ENCODE results near the gene TUBA4A.
"Not testable (repeated sequence)": the region's sequence is repeated elsewhere in the genome, so short reads cannot be mapped to it uniquely, and the experiment has no call there.

The TUBA4A gene

DNA sequence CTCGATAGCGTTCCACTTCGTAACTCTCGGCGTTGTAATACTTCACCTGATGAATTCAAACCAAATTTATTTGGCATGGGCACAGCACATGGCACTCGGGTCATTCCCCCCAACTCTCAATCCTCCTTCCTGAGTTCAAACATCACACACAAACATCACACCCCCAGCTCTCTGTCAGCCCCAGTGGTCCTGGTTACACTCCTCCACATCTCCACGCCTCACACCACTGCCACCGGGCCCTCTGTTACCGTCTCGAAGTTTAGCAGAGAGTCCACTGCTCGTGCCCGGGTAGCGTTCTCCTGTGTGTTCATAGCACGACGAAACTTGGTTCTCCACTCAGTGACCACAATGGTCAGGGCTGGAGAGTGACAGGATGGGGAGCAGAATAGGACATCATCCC lies 39.6 kb downstream of the TUBA4A start:
- DNase-seq (ENCODE audit: low read depth in 2 of 3, low spot score in 2 of 3), result no peak

DNA sequence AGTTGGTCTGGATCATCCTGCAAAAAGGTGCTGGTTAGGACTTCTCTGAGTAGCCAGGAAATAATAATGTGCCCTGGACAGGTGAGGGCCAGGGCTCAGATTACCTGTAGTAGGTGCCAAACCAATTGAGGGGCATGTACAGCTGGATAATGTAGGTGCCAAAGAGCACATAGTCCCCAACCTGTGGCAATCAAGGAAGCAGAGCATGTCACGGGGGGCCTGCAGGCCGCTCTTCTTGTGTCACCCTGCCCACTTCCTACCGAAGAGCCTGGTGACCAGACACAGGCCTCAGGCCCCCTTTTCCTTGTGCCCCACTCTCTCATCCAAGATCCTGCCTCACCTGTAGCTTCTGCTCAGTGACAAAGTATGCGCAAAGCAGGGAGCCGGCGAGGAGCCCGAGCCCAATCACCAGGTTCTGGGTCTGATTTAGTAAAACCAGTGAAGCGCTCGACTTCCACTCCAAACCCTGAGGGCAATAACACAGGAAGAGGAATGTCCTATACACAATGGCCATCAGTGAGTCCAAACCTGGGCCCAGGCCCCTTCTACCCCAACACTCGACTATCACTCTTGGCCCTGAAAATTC lies 40.1 kb downstream of the TUBA4A start:
- DNase-seq (ENCODE audit: low read depth in 2 of 3, low spot score in 2 of 3), result no peak

DNA sequence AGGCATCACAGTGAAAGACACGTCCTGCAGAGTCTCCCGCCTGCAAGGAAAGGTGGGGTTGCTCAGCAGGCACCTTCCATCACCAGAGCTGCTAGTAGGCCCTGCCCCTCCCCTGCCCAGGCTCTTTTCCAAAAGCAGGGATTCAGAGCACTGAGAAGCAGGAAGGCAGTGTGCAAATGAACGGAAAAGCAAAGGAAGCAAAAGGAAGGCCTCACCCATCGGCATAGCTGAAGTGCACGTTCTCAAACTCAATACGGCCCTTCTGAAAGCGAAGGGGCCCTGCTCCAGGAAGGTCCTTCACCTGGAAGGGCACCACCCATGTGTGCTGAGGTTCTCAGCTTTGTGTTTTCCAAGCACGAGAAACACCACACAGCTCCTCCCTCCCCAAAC lies 40.7 kb downstream of the TUBA4A start:
- no peak for DNase-seq (ENCODE audit: low read depth in 2 of 3, low spot score in 2 of 3)

DNA sequence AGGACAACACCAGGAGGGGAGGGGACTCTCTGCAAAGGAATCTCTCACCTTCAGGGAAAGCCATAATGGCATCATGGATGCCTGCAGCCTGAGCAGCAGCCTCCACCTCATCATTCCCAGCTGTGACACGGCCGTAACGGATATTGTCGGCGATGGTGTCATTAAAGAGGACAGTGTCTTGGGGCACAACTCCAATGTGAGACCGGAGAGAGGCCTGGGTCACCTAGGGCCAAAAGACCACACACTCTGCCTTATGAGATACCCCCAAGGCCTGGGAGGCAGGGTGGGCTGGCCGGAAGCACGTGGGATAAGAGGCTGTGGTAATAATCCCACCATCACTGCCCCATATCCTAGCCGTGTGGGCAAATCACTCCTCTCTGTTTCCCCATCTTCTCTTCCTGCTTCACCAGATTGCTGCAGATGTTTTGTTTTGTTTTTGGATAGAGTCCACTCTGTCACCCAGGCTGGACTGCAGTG lies 42.8 kb downstream of the TUBA4A start:
- no peak for DNase-seq (ENCODE audit: low read depth in 2 of 3, low spot score in 2 of 3)

DNA sequence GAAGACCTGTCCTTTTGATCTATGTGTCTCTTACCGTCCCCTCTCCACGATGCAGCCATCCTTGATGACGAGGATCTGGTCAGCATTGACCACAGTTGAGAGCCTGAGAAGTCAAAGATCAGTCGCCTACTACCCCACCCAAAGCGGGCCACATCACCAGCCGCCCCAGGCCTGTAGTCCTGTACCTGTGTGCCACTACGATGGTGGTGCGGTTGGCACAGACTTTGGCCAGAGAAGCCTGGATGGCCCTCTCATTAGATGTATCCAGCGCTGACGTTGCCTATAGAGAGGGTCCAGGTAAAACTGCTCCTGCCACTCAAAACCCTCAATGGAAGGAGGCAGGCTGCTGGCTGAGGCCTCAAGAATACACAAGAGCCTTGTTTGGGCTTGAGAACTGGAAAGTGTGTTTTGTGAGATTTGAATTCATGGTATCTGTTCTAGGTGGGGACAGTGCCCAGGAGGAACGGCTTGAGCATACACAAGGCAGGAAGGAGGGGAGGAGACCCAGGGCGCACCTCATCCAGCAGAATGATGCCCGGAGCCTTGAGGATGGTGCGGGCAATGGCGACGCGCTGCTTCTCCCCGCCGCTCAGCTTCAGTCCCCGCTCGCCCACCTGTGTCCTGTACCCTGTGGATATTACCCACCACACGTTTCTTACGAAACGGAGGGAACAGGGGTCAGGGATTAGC lies 43.4 kb downstream of the TUBA4A start:
- DNase-seq (ENCODE audit: low read depth in 2 of 3, low spot score in 2 of 3), result no peak

DNA sequence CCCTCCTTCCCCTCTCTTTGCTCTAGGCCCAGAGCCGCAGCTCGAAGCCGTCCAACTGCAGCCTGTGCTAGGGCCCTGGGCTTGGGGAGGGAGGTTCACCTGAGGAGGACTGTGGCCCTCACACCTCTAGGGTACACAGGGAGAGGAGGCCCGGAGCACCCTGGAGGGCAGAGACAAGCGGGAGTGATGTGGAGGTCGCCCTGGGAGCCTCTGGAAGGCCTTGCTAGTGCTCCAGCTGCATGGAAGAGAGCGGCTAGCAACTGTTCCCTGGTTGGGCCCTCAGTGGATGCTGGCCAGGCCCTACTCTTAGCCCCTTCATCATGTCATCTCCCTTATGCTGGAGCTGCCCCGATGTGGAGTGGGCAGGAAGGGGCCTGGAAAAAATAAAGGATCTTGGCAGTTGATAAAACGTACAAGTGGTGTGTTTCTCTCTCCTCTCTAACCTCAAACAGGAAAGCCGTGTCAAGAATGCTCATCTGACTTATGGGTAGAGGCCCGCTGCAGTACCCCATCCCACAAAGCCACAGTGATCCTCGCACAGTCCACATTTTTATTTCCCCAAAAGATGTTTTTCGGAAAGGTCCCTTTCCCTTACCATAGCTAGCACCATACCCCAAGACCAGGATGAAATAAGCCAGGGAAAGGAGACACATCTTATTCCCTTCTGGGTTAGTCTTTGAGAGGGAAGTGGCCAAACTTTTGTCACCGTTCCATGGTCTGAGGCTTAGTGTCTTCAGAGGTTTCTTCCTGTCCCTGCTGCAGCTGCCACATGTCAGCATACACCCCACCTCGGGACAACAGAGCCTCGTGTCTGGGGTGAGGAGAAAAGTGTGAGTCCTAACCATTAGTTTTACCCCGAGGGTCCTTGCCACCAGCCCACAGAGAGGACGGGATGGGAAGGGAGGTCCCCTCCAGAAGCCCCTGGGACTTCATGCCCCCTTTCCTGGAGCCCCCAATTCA lies 44.2 kb downstream of the TUBA4A start:
- DNase-seq (ENCODE audit: low read depth in 2 of 3, low spot score in 2 of 3), result no peak

DNA sequence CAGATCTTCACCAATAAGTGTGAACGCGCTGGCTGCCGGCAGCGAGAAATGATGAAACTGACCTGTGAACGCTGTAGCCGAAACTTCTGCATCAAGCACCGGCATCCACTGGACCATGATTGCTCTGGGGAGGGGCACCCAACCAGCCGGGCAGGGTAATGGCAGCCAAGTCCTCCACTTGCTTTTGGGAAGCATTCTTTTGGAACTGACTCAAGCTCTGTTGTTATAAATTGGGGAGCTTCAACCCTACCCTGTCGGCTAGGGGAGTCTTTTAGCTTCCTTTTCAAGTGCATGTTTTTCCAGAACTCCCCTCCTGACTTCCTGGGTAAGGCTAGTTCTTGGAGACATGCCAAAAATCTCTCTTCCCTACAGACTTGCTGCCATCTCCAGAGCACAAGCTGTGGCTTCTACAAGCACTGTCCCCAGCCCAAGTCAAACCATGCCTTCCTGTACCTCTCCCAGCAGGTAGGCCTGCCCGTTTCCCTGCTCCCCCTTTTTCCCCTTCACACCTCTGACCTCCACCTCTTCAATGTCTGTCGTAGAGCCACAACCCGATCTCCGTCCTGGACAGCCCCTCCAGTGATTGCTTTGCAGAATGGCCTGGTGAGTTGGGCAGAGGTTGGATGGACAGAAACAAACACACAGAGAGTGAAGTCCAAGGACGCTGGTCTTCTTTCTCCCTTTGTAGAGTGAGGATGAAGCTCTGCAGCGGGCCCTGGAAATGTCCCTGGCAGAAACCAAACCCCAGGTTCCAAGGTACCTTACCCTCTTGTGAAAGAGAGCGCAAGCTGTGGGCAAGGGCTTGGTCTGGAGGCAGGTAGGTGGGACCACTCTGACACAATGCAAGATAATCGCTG lies 45.6 kb downstream of the TUBA4A start:
- DNase-seq (ENCODE audit: low read depth in 2 of 3, low spot score in 2 of 3), result no peak

DNA sequence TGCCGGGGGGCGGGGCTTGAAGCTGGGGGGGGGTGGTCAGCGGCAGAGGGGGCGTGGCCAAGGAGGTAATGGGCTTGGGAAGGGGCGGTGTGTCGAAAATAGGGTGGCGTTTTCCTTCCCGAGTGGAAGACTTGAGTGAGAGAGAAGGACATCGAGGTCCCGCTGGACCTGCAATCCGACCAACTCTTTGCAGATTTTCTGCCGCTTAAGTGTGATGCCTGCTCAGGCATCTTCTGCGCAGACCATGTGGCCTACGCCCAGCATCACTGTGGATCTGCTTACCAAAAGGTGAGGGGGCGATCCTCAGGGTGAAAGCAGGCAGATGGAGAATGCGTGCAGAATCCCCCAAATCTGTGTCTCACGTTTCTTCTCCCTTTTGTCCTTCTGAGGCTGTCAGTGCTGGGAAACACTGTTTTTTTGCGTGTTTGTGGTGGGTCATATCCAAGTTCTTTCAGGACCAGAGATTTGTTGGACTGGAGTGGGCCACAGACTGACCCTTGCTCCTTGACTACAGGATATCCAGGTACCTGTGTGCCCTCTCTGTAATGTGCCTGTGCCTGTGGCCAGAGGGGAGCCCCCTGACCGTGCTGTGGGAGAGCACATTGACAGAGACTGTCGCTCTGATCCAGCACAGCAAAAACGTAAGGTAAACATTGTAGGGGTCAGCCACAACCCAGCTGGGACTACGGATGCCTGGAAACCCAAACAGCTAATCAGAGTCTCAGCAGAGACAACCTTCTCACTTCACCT lies 46.4 kb downstream of the TUBA4A start:
- no peak for DNase-seq (ENCODE audit: low read depth in 2 of 3, low spot score in 2 of 3)

DNA sequence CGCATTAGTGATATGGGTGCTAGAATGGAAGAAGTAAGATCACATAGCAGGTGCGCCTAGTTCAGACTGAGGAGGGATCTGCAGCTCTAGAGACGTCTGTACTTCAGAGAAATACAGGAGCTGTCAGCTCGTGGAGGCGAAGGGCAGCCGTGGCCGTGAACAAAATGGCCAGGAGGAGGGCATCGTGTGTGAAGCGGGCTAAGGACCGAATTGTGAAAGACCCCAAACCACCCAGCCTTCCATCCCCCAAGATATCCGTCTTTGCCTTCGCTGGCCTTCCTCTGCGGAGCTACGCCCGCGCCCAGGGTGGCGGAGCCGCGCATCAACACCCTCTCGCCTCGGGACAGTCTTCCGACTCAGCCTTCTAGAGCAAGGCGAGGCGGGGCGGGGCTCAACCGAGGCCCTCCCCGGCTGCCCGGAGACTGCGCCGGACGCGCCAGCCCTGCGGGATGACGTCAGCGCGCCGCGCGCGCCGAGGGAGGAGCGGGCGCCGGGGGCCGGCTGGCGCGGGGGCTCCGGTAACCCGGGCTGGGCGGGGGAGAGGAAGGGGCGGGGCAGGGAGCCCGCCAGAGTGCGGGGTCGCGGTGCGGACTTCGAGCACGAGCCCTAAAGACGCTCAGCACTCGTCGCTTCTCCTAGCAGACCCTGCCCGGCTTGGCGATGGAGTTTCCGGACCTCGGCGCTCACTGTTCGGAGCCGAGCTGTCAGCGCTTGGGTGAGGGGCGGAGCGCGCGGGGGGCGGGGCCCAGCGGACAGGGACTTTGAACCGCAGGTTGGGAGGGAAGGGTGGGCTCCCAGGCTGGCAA lies 47.2 kb downstream of the TUBA4A start, which contains the start of gene ZFAND2B:
Gene ZFAND2B, plus strand, starts transcription at position 455 of the 806 bp plus-strand sequence. Its CDS starts 206 bp downstream, at position 661.
- peak; percentile 87 to 90 (median 88) for DNase-seq (ENCODE audit: low read depth in 2 of 3, low spot score in 2 of 3)

DNA sequence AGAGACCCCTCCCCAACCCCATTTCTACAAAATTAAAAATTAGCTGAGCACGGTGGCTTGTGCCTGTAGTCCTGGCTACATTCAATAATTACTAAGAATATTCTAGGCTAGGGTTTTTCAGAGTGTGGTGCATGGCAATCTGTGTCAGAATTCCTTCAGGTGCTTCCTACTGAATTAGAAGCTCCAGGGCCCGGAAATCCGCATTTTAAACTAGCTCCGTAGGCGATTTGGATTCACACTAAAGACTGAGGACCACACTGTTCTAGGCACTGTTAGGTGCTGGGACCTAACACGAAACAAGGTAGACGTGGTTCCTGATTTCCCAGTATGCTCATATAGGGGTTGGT lies 47.8 kb downstream of the TUBA4A start:
- DNase-seq (ENCODE audit: low read depth in 2 of 3, low spot score in 2 of 3), result no peak

DNA sequence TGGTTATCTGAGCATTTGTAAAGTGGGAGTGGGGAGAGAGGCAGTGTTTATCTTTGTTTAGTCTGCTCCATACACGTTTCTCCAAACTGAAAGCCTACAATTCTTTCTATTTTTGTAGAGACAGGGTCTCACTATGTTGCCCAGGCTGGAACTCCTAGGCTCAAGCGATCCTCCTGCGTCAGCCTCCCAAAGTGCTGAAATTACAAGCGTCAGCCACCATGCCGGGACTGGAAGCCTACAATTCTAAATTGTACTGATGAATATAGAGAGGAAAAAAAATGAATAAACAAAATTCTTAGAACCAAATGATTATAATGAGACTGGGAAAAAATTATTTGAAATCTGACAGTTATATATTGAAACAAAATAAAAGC lies 48.6 kb downstream of the TUBA4A start:
- no peak for DNase-seq (ENCODE audit: low read depth in 2 of 3, low spot score in 2 of 3)

DNA sequence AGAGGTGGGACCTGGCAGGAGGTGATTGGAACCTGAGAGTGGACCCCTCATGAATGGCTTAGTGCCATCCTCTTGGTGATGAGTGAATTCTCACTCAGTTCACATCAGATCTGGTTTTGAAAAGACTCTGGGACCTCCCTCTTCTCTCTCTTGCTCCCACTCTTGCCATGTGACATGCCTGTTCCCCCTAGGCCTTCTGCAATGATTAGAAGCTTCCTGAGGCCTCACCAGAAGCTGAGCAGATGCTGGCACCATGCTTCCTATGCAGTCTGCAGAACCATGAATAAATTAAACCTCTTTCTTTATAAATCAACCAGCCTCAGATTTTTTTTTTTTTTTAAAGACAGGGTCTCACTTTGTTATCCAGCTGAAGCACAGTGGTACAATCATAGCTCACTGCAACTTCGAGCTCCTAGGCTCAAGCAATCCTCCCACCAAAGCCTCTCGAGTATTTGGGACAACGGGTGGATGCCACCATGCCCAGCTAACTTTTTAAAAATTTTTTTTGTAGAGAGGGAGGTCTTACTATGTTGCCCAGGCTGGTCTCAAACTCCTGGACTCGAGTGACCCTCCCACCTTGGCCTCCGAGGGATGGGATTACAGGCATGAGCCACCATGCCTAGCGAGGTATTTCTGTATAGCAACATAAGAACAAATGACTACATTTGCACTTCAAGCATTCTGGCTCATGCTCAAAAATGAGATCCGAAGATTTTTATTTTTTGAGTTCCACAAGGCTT lies 49.1 kb downstream of the TUBA4A start:
- DNase-seq (ENCODE audit: low read depth in 2 of 3, low spot score in 2 of 3), result no peak

DNA sequence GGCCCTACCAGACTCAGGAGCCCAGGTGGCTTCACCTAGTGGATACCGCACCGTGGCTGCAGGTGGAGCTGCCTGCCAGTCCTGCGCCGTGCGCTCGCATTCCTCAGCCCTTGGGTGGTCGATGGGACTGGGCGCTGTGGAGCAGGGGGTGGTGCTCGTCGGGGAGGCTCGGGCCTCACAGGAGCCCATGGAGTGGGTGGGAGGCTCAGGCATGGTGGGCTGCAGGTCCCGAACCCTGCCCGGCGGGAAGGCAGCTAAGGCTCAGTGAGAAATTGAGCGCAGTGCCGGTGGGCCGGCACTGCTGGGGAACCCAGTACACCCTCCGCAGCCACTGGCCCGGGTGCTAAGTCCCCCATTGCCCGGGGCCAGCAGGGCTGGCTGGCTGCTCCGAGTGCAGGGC lies 52.4 kb downstream of the TUBA4A start:
- not testable (repeated sequence) for DNase-seq (ENCODE audit: low read depth in 2 of 3, low spot score in 2 of 3)

DNA sequence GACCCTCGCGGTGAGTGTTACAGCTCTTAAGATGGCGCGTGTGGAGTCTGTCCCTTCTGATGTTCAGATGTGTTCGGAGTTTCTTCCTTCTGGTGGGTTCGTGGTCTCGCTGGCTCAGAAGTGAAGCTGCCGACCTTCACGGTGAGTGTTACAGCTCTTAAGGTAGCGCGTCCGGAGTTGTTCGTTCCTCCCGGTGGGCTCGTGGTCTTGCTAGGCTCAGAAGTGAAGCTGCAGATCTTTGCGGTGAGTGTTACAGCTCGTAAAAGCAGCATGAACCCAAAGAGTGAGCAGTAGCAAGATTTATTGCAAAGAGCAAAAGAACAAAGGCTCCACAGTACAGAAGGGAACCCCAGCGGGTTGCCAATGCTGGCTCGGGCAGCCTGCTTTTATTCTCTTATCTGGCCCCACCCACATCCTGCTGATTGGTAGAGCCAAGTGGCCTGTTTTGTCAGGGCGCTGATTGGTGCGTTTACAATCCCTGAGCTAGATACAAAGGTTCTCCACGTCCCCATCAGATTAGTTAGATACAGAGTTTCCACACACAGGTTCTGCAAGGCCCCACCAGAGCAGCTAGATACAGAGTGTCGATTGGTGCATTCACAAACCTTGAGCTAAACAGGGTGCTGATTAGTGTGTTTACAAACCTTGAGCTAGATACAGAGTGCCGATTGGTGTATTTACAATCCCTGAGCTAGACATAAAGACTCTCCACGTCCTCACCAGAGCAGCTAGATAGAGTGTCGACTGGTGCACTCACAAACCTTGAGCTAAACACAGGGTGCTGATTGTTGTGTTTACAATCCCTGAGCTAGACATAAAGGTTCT lies 53.0 kb downstream of the TUBA4A start:
- not testable (repeated sequence) for DNase-seq (ENCODE audit: low read depth in 2 of 3, low spot score in 2 of 3)
